SK-N-SH (cell line): Measurements from ENCODE around the gene FBXW11.

Experiments
- CHD2 ChIP-seq: fragments of 150-350 bp; IDR thresholded peaks from 2 replicates; pipeline ENCODE4 v1.6.1; 2018; ENCODE audit warnings: low read length; ENCODE audit not compliant: partially characterized antibody
- FOXJ3 ChIP-seq: sonication (generic); formaldehyde crosslinking; IDR thresholded peaks from 2 replicates; pipeline ENCODE4 v1.5.1; 2020; ENCODE audit warnings: mild to moderate bottlenecking, missing genetic modification reagents
- JUND ChIP-seq: IDR thresholded peaks from 2 replicates; pipeline ENCODE4 v1.4.0; 2012
- NFIC ChIP-seq: IDR thresholded peaks from 2 replicates; pipeline ENCODE4 v1.4.0; 2012; ENCODE audit warnings: borderline replicate concordance
- NRF1 ChIP-seq: IDR thresholded peaks from 2 replicates; pipeline ENCODE4 v1.6.1; 2012; ENCODE audit warnings: low read depth, mild to moderate bottlenecking, low read length
- POLR2AphosphoS5 ChIP-seq: IDR thresholded peaks from 2 replicates; pipeline ENCODE4 v1.6.1; 2012; ENCODE audit warnings: low read depth, low read length
- RCOR1 ChIP-seq: fragments of 150-350 bp; IDR thresholded peaks from 2 replicates; pipeline ENCODE4 v1.6.1; 2017; ENCODE audit warnings: antibody characterized with exemption, low read length
- SMC3 ChIP-seq: IDR thresholded peaks from 2 replicates; pipeline ENCODE4 v1.6.1; 2012; ENCODE audit warnings: low read depth, low read length, improper control_type of control experiment
- TF ChIP-seq, protein P1 (sequence below): fragments of 200-600 bp; sonication (generic); IDR thresholded peaks from 2 replicates; pipeline ENCODE4 v1.6.1; 2017; ENCODE audit warnings: antibody characterized with exemption, mild to moderate bottlenecking, moderate library complexity
- TF ChIP-seq, protein P2 (sequence below): IDR thresholded peaks from 2 replicates; pipeline ENCODE4 v1.4.0; 2012; ENCODE audit warnings: low read depth
- TF ChIP-seq, protein P3 (sequence below): IDR thresholded peaks from 2 replicates; pipeline ENCODE4 v1.6.1; 2012; ENCODE audit warnings: mild to moderate bottlenecking, low read depth, low read length, moderate library complexity

DNA sequence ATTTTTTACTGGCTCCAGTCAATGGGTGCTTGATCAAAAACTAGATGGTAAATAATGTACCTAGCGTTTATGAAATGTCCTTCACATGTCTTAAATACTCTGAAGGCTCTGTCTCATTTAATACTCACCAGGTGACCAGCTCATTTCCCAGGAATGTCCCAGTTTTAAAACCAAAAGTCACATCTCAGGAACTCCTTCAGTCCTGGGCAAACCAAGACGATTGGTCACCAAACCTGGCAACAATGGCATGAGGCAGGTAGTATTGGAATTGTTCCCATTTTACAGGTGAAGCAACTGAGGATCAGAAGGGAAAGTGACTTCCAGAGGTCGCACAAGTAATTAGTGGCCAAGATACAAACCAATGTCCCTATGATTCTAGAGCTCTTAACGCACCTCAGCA is 193.2 kb downstream of the FBXW11 start:
- TF ChIP-seq FOXJ3 (no peak), POLR2AphosphoS5 (no peak), CHD2 (no peak), JUND (no peak), RCOR1 (no peak), SMC3 (no peak), NFIC (no peak), NRF1 (no peak)
- TF ChIP-seq, protein P1, sequence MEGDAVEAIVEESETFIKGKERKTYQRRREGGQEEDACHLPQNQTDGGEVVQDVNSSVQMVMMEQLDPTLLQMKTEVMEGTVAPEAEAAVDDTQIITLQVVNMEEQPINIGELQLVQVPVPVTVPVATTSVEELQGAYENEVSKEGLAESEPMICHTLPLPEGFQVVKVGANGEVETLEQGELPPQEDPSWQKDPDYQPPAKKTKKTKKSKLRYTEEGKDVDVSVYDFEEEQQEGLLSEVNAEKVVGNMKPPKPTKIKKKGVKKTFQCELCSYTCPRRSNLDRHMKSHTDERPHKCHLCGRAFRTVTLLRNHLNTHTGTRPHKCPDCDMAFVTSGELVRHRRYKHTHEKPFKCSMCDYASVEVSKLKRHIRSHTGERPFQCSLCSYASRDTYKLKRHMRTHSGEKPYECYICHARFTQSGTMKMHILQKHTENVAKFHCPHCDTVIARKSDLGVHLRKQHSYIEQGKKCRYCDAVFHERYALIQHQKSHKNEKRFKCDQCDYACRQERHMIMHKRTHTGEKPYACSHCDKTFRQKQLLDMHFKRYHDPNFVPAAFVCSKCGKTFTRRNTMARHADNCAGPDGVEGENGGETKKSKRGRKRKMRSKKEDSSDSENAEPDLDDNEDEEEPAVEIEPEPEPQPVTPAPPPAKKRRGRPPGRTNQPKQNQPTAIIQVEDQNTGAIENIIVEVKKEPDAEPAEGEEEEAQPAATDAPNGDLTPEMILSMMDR = no peak
- TF ChIP-seq, protein P2, sequence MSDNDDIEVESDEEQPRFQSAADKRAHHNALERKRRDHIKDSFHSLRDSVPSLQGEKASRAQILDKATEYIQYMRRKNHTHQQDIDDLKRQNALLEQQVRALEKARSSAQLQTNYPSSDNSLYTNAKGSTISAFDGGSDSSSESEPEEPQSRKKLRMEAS = no peak
- TF ChIP-seq, protein P3, sequence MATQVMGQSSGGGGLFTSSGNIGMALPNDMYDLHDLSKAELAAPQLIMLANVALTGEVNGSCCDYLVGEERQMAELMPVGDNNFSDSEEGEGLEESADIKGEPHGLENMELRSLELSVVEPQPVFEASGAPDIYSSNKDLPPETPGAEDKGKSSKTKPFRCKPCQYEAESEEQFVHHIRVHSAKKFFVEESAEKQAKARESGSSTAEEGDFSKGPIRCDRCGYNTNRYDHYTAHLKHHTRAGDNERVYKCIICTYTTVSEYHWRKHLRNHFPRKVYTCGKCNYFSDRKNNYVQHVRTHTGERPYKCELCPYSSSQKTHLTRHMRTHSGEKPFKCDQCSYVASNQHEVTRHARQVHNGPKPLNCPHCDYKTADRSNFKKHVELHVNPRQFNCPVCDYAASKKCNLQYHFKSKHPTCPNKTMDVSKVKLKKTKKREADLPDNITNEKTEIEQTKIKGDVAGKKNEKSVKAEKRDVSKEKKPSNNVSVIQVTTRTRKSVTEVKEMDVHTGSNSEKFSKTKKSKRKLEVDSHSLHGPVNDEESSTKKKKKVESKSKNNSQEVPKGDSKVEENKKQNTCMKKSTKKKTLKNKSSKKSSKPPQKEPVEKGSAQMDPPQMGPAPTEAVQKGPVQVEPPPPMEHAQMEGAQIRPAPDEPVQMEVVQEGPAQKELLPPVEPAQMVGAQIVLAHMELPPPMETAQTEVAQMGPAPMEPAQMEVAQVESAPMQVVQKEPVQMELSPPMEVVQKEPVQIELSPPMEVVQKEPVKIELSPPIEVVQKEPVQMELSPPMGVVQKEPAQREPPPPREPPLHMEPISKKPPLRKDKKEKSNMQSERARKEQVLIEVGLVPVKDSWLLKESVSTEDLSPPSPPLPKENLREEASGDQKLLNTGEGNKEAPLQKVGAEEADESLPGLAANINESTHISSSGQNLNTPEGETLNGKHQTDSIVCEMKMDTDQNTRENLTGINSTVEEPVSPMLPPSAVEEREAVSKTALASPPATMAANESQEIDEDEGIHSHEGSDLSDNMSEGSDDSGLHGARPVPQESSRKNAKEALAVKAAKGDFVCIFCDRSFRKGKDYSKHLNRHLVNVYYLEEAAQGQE = no peak
